ENCODE measurements around the gene UPF1. TPM values are rescaled to one million over a fixed set of nuclear protein-coding genes. Genes with fewer than 3 reads are reported as not detected.

The UPF1 gene
- total and polyA plus RNA-seq, 2 of the 13 experiments (the other 11 are each of a cell fraction or from before 2014, with no cell fraction given), result 16.9 to 41.8 TPM

GRCh38 chr19:18840288-18841267, 8.8 kb downstream of the UPF1 start (continued):
- TF ChIP-seq SP5 (CRISPR knock-in tag; IDR thresholded peaks at IDR 0.05; ENCODE audit: borderline replicate concordance, low read depth), result peak; percentile 16; the same call in 1 of the 2 replicates
- TF ChIP-seq SIN3A (IDR thresholded peaks at IDR 0.05; ENCODE audit: borderline replicate concordance, low read depth, low read length), result 0 out of 2 replicates have a peak, but pooled peaks have one; percentile 17
- TF ChIP-seq TFAP4 (IDR thresholded peaks at IDR 0.05; ENCODE audit: borderline replicate concordance, low read depth), result peak; percentile 40; the same call in 1 of the 2 replicates
- TF ChIP-seq BCL6 (CRISPR knock-in tag; IDR thresholded peaks at IDR 0.05), result no peak; the same call in 1 of the 2 replicates
- no peak for TF ChIP-seq ZNF230 (CRISPR knock-in tag; IDR thresholded peaks at IDR 0.05)
- no peak for TF ChIP-seq TFDP2 (CRISPR knock-in tag; IDR thresholded peaks at IDR 0.05)
- TF ChIP-seq SMAD9 (CRISPR knock-in tag; IDR thresholded peaks at IDR 0.05), result peak; percentile 70; the same call in 1 of the 2 replicates
- peak; percentile 60; the same call in 1 of the 2 replicates for TF ChIP-seq GATAD2A (CRISPR knock-in tag; IDR thresholded peaks at IDR 0.05)
- peak; percentile 22; the same call in 1 of the 2 replicates for TF ChIP-seq HDAC2 (CRISPR knock-in tag; IDR thresholded peaks at IDR 0.05)
- TF ChIP-seq NCOR1 (IDR thresholded peaks at IDR 0.05; ENCODE audit: borderline replicate concordance, low read length), result 0 out of 2 replicates have a peak, but pooled peaks have one; percentile 37
- peak; percentile 92 for TF ChIP-seq ESRRA (CRISPR knock-in tag; IDR thresholded peaks at IDR 0.05; ENCODE audit: low read depth)
- TF ChIP-seq SOX5 (CRISPR knock-in tag; IDR thresholded peaks at IDR 0.05; ENCODE audit: borderline replicate concordance), result no peak; the same call in 1 of the 2 replicates
- no peak for TF ChIP-seq ZBTB37 (CRISPR knock-in tag; IDR thresholded peaks at IDR 0.05)
- TF ChIP-seq CTCF (CRISPR knock-in tag; IDR thresholded peaks at IDR 0.05), result no peak
- TF ChIP-seq AKAP8 (CRISPR knock-in tag; IDR thresholded peaks at IDR 0.05), result peak; percentile 41; the same call in 1 of the 2 replicates
- TF ChIP-seq HNF4G (IDR thresholded peaks at IDR 0.05; ENCODE audit: borderline replicate concordance, low read depth, low read length), result peak; percentile 69
- no peak; the same call in 1 of the 2 replicates for TF ChIP-seq HNF4G (CRISPR knock-in tag; IDR thresholded peaks at IDR 0.05; ENCODE audit: borderline replicate concordance, low read depth)
- TF ChIP-seq ZFX (CRISPR knock-in tag; IDR thresholded peaks at IDR 0.05; ENCODE audit: low read depth), result peak; percentile 35; the same call in 1 of the 2 replicates
- peak; percentile 59; the same call in 1 of the 2 replicates for TF ChIP-seq MTA1 (CRISPR knock-in tag; IDR thresholded peaks at IDR 0.05; ENCODE audit: borderline replicate concordance)
- no peak for TF ChIP-seq GTF2F1 (IDR thresholded peaks at IDR 0.05; ENCODE audit: low read length)
- no peak for TF ChIP-seq ZNF160 (CRISPR knock-in tag; IDR thresholded peaks at IDR 0.05)
- TF ChIP-seq RARA (CRISPR knock-in tag; IDR thresholded peaks at IDR 0.05), result 0 out of 2 replicates have a peak, but pooled peaks have one; percentile 26
- TF ChIP-seq RCOR2 (CRISPR knock-in tag; IDR thresholded peaks at IDR 0.05), result no peak

All from HepG2 (cell line).